ENCODE results near the gene RNU7-1.

The RNU7-1 gene

GRCh38 chr12:6938353-6939190 lies 5.0 kb upstream of the RNU7-1 start:
- no peak for DNase-seq

- DNase-seq: no peak
These were observed 4.5 kb upstream of the RNU7-1 start for GRCh38 chr12:6939191-6939540.

GRCh38 chr12:6941267-6941666 lies 2.3 kb upstream of the RNU7-1 start:
- DNase-seq: no peak

- DNase-seq: no peak
These were observed 1.8 kb upstream of the RNU7-1 start for GRCh38 chr12:6941782-6942181.

GRCh38 chr12:6942331-6942665 lies 1.3 kb upstream of the RNU7-1 start:
- DNase-seq: peak; percentile 32

- peak; percentile 93 for DNase-seq
These were observed 261 bp upstream of the RNU7-1 start for GRCh38 chr12:6943389-6943721.

- peak; percentile 93 for DNase-seq
These were observed 968 bp downstream of the RNU7-1 start for GRCh38 chr12:6944381-6945186.

- DNase-seq: no peak
These were observed 2.0 kb downstream of the RNU7-1 start for GRCh38 chr12:6945613-6946012.

- DNase-seq: no peak
These were observed 2.7 kb downstream of the RNU7-1 start for GRCh38 chr12:6946033-6946919.

- no peak for DNase-seq
These were observed 3.3 kb downstream of the RNU7-1 start for GRCh38 chr12:6946920-6947374.

- DNase-seq: no peak
These were observed 4.0 kb downstream of the RNU7-1 start for GRCh38 chr12:6947615-6948014.

- DNase-seq: no peak
These were observed 5.4 kb downstream of the RNU7-1 start for GRCh38 chr12:6948873-6949594.

GRCh38 chr12:6950401-6950801 lies 6.8 kb downstream of the RNU7-1 start:
- DNase-seq: no peak

- no peak for DNase-seq
These were observed 7.4 kb downstream of the RNU7-1 start, which contains the start of gene PTPN6 for GRCh38 chr12:6950811-6951540. Gene PTPN6, plus strand, starts transcription at chr12:6951356. Its CDS starts 157 bp downstream, at chr12:6951513.

GRCh38 chr12:6951551-6952120 lies 8.0 kb downstream of the RNU7-1 start:
- no peak for DNase-seq

GRCh38 chr12:6952121-6952862 lies 8.7 kb downstream of the RNU7-1 start:
- DNase-seq: no peak

GRCh38 chr12:6952863-6953441 lies 9.3 kb downstream of the RNU7-1 start:
- no peak for DNase-seq

GRCh38 chr12:6953442-6954315 lies 10.1 kb downstream of the RNU7-1 start:
- peak; percentile 75 for DNase-seq
